Right kidney (tissue), 1 donor: ENCODE results near the gene IP6K1.
"Not testable (repeated sequence)": the region's sequence is repeated elsewhere in the genome, so short reads cannot be mapped to it uniquely, and the experiment has no call there.

Experiments used
- DNase-seq: peaks from one replicate; pipeline ENCODE4 v3.0.0-alpha.2; 2016

IP6K1 gene

GRCh38 chr3:49769926-49770325, 16.4 kb downstream of the IP6K1 start:
- no peak for DNase-seq

- no peak for DNase-seq
Measured at GRCh38 chr3:49769286-49769915, 16.9 kb downstream of the IP6K1 start.

GRCh38 chr3:49763981-49764380, 22.4 kb downstream of the IP6K1 start:
- no peak for DNase-seq

- no peak for DNase-seq
Measured at GRCh38 chr3:49761661-49762060, 24.7 kb downstream of the IP6K1 start.

GRCh38 chr3:49759226-49759625, 27.1 kb downstream of the IP6K1 start:
- no peak for DNase-seq

- no peak for DNase-seq
Measured at GRCh38 chr3:49757197-49757596, 29.1 kb downstream of the IP6K1 start.

- no peak for DNase-seq
Measured at GRCh38 chr3:49756036-49756435, 30.3 kb downstream of the IP6K1 start.

GRCh38 chr3:49754536-49754935, 31.8 kb downstream of the IP6K1 start:
- no peak for DNase-seq

- no peak for DNase-seq
Measured at GRCh38 chr3:49751501-49751900, 34.8 kb downstream of the IP6K1 start.

- DNase-seq: no peak
Measured at GRCh38 chr3:49750056-49750455, 36.3 kb downstream of the IP6K1 start.

GRCh38 chr3:49748874-49749273, 37.5 kb downstream of the IP6K1 start:
- DNase-seq: not testable (repeated sequence)

- no peak for DNase-seq
Measured at GRCh38 chr3:49747792-49748480, 38.4 kb downstream of the IP6K1 start.

GRCh38 chr3:49745986-49746385, 40.4 kb downstream of the IP6K1 start:
- no peak for DNase-seq

- no peak for DNase-seq
Measured at GRCh38 chr3:49740427-49740826, 45.9 kb downstream of the IP6K1 start.

- no peak for DNase-seq
Measured at GRCh38 chr3:49738067-49738713, 48.2 kb downstream of the IP6K1 start.

- DNase-seq: no peak
Measured at GRCh38 chr3:49734752-49735151, 51.6 kb downstream of the IP6K1 start.

- DNase-seq: no peak
Measured at GRCh38 chr3:49733551-49733950, 52.8 kb downstream of the IP6K1 start.

GRCh38 chr3:49732597-49732996, 53.7 kb downstream of the IP6K1 start:
- DNase-seq: no peak

GRCh38 chr3:49729966-49730609, 56.3 kb downstream of the IP6K1 start:
- DNase-seq: no peak

GRCh38 chr3:49727924-49728361, 58.4 kb downstream of the IP6K1 start:
- no peak for DNase-seq

GRCh38 chr3:49727154-49727923, 59.0 kb downstream of the IP6K1 start:
- DNase-seq: no peak

GRCh38 chr3:49725906-49726681, 60.2 kb downstream of the IP6K1 start:
- DNase-seq: no peak
